Sigmoid colon (tissue), 7 donors: ENCODE measurements around the gene KLHL17. TPM values are rescaled to one million over a fixed set of nuclear protein-coding genes. Genes with fewer than 3 reads are reported as not detected.

Source experiments
- DNase-seq: peaks from one replicate; pipeline ENCODE4 v3.0.0-alpha.2; 2019
- H3K27ac ChIP-seq, 4 donors: fragments of 200-600 bp; sonication (generic); one replicate each; pipeline ENCODE4 v1.5.1; 2016 to 2019; ENCODE audit warnings: mild to moderate bottlenecking in 1 of 4
- H3K27me3 ChIP-seq, 3 donors: fragments of 200-600 bp; sonication (generic); one replicate each; pipeline ENCODE4 v1.5.1; 2019; ENCODE audit warnings: mild to moderate bottlenecking in 1 of 3
- H3K36me3 ChIP-seq, 4 donors: fragments of 200-600 bp; sonication (generic); one replicate each; pipeline ENCODE4 v1.5.1; 2016 to 2019
- H3K4me1 ChIP-seq, 4 donors: fragments of 200-600 bp; sonication (generic); one replicate each; pipeline ENCODE4 v1.5.1; 2017 to 2019
- H3K4me3 ChIP-seq, 4 donors: fragments of 200-600 bp; sonication (generic); one replicate each; pipeline ENCODE4 v1.5.1; 2017 to 2019; ENCODE audit warnings: mild to moderate bottlenecking in 2 of 4, moderate library complexity in 1 of 4
- H3K9me3 ChIP-seq, 4 donors: fragments of 200-600 bp in 3 of 4; sonication (generic) in 3 of 4; one replicate each; pipeline versions ENCODE4 v1.5.1 to v1.6.1; 2013 to 2019
- EP300 ChIP-seq, 4 donors: sonication (generic); formaldehyde crosslinking; IDR thresholded peaks; one replicate each; pipeline ENCODE4 v1.6.1; 2017; ENCODE audit warnings: antibody characterized with exemption in 4 of 4
- POLR2A ChIP-seq, 2 donors: fragments of 450-650 bp; IDR thresholded peaks; one replicate each; pipeline ENCODE4 v1.6.1; 2016; ENCODE audit warnings: antibody characterized with exemption in 2 of 2, mild to moderate bottlenecking in 2 of 2, moderate library complexity in 2 of 2
- POLR2AphosphoS5 ChIP-seq, 4 donors: sonication (generic); formaldehyde crosslinking; IDR thresholded peaks; one replicate each; pipeline ENCODE4 v1.6.1; 2017; ENCODE audit warnings: antibody characterized with exemption in 4 of 4
- WGBS, 2 donors: extraction: QIAGEN DNeasy Blood & Tissue Kit; methylation state at CpG; one replicate each; pipeline ENCODE4 v1.1.7; 2013; 5-methylcytosine and 5-hydroxymethylcytosine counted together
- intact Hi-C: fragments of 100-400 bp; cut with DNase I; formaldehyde crosslinking; loops from one replicate; pipeline ENCODE4 v1.15.1; 2023
- polyA plus RNA-seq, 3 donors: library from polyadenylated mRNA; stranded (reverse); fragments of 200-250 nt; gene quantifications; one replicate each; pipeline ENCODE4 v1.2.3, GENCODE V29; 2013
- total RNA-seq, 4 donors: library from RNA; depleted of rRNA; stranded (reverse); fragments of >200 nt; gene quantifications; one replicate each; pipeline ENCODE4 v1.1.0, GENCODE V29; 2016
- TF ChIP-seq, protein P1 (sequence below), 4 experiments: fragments of 450-650 bp in 3 of 4; fragments of 200-600 bp in 1 of 4; IDR thresholded peaks; one replicate each; pipeline ENCODE4 v1.5.1; 2016 to 2019; ENCODE audit warnings: antibody characterized with exemption in 4 of 4, mild to moderate bottlenecking in 3 of 4, moderate library complexity in 2 of 4
- donor health status: healthy with polysubstance abuse.
- donor health status: Bipolar disorder and iron deficiency.
- donor health status: healthy.

The KLHL17 gene
- total and polyA plus RNA-seq, 7 donors, result 0.69 to 10.8 (median 4.9) TPM

- no peak overlapping the region for H3K27ac ChIP-seq
- DNase-seq, result no peak
- no peaks in the 10 kb centered on the region for H3K9me3 ChIP-seq
- H3K4me1 ChIP-seq, result peaks cover 0 to 10% (median 9%) of the 10 kb centered on the region in 4 donors
- H3K4me3 ChIP-seq, result no peak overlapping the region
- TF ChIP-seq POLR2AphosphoS5 (IDR thresholded peaks at IDR 0.05) (no peak), POLR2A (IDR thresholded peaks at IDR 0.05) (no peak), EP300 (IDR thresholded peaks at IDR 0.05) (no peak)
- TF ChIP-seq, protein P1, sequence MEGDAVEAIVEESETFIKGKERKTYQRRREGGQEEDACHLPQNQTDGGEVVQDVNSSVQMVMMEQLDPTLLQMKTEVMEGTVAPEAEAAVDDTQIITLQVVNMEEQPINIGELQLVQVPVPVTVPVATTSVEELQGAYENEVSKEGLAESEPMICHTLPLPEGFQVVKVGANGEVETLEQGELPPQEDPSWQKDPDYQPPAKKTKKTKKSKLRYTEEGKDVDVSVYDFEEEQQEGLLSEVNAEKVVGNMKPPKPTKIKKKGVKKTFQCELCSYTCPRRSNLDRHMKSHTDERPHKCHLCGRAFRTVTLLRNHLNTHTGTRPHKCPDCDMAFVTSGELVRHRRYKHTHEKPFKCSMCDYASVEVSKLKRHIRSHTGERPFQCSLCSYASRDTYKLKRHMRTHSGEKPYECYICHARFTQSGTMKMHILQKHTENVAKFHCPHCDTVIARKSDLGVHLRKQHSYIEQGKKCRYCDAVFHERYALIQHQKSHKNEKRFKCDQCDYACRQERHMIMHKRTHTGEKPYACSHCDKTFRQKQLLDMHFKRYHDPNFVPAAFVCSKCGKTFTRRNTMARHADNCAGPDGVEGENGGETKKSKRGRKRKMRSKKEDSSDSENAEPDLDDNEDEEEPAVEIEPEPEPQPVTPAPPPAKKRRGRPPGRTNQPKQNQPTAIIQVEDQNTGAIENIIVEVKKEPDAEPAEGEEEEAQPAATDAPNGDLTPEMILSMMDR (IDR thresholded peaks at IDR 0.05), result no peak
- peaks cover 16 to 69% (median 45%) of the 10 kb centered on the region in 3 donors for H3K27me3 ChIP-seq
- no peaks in the 10 kb centered on the region for H3K36me3 ChIP-seq
- intact Hi-C loops, result no loop called here
- 26 to 74% methylated on average over 25 of the region's 25 CpGs for WGBS, 2 donors
These were observed 27.4 kb upstream of the KLHL17 start for GRCh38 chr1:932776-933602.

- TF ChIP-seq, protein P1 (IDR thresholded peaks at IDR 0.05), result no peak
- no peak for TF ChIP-seq EP300 (IDR thresholded peaks at IDR 0.05)
- intact Hi-C loops, result no loop called here
- Histone ChIP-seq H3K4me3 (no peak overlapping the region), H3K4me1 (peaks cover 0 to 10% (median 9%) of the 10 kb centered on the region in 4 donors), H3K9me3 (no peaks in the 10 kb centered on the region), H3K36me3 (no peaks in the 10 kb centered on the region), H3K27ac (no peak overlapping the region), H3K27me3 (peaks cover 19 to 71% (median 42%) of the 10 kb centered on the region in 3 donors)
- no peak for DNase-seq
- 9 to 38% methylated on average over 10 of the region's 10 CpGs for WGBS, 2 donors
These were observed 26.8 kb upstream of the KLHL17 start for GRCh38 chr1:933603-933940.

DNA sequence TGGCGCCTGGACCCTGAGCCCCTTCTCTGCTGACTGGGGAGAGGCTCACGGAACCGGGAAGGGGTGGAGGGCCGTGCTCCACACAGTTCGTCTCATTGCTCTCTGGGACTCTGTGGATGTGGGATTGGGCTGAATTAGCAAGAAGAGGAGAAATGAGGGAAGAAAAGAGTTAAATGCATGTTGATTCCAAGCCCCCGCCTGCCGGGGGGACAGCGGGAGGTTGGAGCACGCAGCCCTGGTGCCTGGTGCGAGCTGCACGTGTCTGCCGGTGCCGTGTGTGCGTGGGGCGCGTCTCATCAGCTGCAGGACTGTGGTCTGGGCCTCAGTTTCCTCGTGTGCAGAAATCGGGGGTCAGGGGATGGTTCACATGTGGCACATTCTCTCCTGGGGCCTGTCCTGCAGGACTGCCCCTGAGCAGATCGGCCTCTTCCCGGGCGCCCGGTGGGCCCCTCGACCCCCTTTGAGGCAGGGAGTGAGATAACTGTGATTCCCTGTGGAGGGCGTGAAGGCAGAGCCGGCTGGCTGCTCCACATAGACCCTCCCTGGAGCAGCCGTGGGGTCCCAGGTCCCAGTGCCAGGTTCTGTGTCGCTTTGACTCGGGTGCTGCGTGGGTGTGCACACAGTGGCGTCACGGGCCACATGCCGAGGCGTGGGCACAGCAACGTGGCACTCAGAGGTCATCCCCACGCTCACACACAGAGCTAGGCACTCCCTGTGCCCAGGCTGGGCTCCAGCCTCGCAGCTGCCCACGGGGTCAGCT, 25.2 kb upstream of the KLHL17 start:
- no peak for DNase-seq
- no peak overlapping the region for H3K27ac ChIP-seq
- 11 to 23% methylated on average over 37 of the region's 37 CpGs for WGBS, 2 donors
- peaks cover 29 to 79% (median 50%) of the 10 kb centered on the region in 3 donors for H3K27me3 ChIP-seq
- TF ChIP-seq, protein P1 (IDR thresholded peaks at IDR 0.05), result no peak
- TF ChIP-seq POLR2AphosphoS5 (IDR thresholded peaks at IDR 0.05) (no peak), EP300 (IDR thresholded peaks at IDR 0.05) (no peak), POLR2A (IDR thresholded peaks at IDR 0.05) (no peak)
- H3K4me3 ChIP-seq, result no peak overlapping the region
- intact Hi-C loops, result no loop called here
- H3K9me3 ChIP-seq, result no peaks in the 10 kb centered on the region
- H3K4me1 ChIP-seq, result peaks cover 0 to 21% (median 15%) of the 10 kb centered on the region in 4 donors
- H3K36me3 ChIP-seq, result no peaks in the 10 kb centered on the region

- TF ChIP-seq, protein P1 (IDR thresholded peaks at IDR 0.05), result no peak
- no peaks in the 10 kb centered on the region for H3K36me3 ChIP-seq
- 8 to 24% methylated on average over 30 of the region's 30 CpGs for WGBS, 2 donors
- no peak overlapping the region for H3K27ac ChIP-seq
- intact Hi-C loops, result no loop called here
- peaks cover 36 to 86% (median 57%) of the 10 kb centered on the region in 3 donors for H3K27me3 ChIP-seq
- H3K4me3 ChIP-seq, result no peak overlapping the region
- no peak for DNase-seq
- H3K4me1 ChIP-seq, result peaks cover 0 to 27% (median 21%) of the 10 kb centered on the region in 4 donors
- H3K9me3 ChIP-seq, result no peaks in the 10 kb centered on the region
These were observed 24.6 kb upstream of the KLHL17 start for GRCh38 chr1:935751-936231.
